Natural killer cell (primary cell): ENCODE results near the gene ALDH5A1. TPM values are rescaled to one million over a fixed set of nuclear protein-coding genes. Genes with fewer than 3 reads are reported as not detected.

Experiments used
- ATAC-seq, 3 donors: fragments of 150-1000 bp in 2 of 3; fragments of 200-7000 bp in 1 of 3; cut with Tn5 transposase; 1 replicate in 1 of 3; 2 replicates in 2 of 3; pipeline ENCODE4 v1.10.0; 2021; ENCODE audit warnings: mild to moderate bottlenecking in 2 of 3, moderate library complexity in 2 of 3
- DNase-seq, 2 donors: peaks; one replicate each; pipeline versions ENCODE4 v3.0.0 to v3.0.0-alpha.2; 2013 to 2021; ENCODE audit warnings: mixed read lengths in 1 of 2
- H3K27ac ChIP-seq: one replicate; pipeline ENCODE4 v1.5.1; 2013; ENCODE audit warnings: mild to moderate bottlenecking, low read length
- H3K27me3 ChIP-seq: one replicate; pipeline ENCODE4 v1.6.1; 2013; ENCODE audit warnings: low read length; ENCODE audit not compliant: control insufficient read depth, insufficient read depth
- H3K36me3 ChIP-seq: one replicate; pipeline ENCODE4 v1.6.1; 2013; ENCODE audit warnings: low read length; ENCODE audit not compliant: control insufficient read depth, insufficient read depth
- H3K4me1 ChIP-seq: one replicate; pipeline ENCODE4 v1.6.1; 2013; ENCODE audit warnings: low read length; ENCODE audit not compliant: control insufficient read depth, insufficient read depth
- H3K4me3 ChIP-seq: one replicate; pipeline ENCODE4 v1.5.1; 2013; ENCODE audit warnings: low read length
- H3K9me3 ChIP-seq: one replicate; pipeline ENCODE4 v1.6.1; 2013; ENCODE audit warnings: low read length; ENCODE audit not compliant: control insufficient read depth, insufficient read depth
- H3K27ac Mint-ChIP-seq, 2 donors: one replicate each; pipeline ENCODE4 v1.8.0; 2022; ENCODE audit warnings: mild to moderate bottlenecking in 2 of 2, mixed read lengths in 2 of 2, moderate library complexity in 1 of 2
- H3K27me3 Mint-ChIP-seq, 2 donors: one replicate each; pipeline ENCODE4 v1.8.0; 2022; ENCODE audit warnings: low read depth in 2 of 2, mixed read lengths in 2 of 2
- H3K36me3 Mint-ChIP-seq: one replicate; pipeline ENCODE4 v1.8.0; 2022; ENCODE audit warnings: mixed read lengths
- H3K4me1 Mint-ChIP-seq, 2 donors: one replicate each; pipeline ENCODE4 v1.8.0; 2022; ENCODE audit warnings: mixed read lengths in 2 of 2
- H3K4me3 Mint-ChIP-seq: one replicate; pipeline ENCODE4 v1.8.0; 2022; ENCODE audit warnings: mild to moderate bottlenecking, moderate library complexity, mixed read lengths
- H3K9me3 Mint-ChIP-seq, 2 donors: one replicate each; pipeline ENCODE4 v1.8.0; 2022; ENCODE audit warnings: mixed read lengths in 2 of 2
- CTCF ChIP-seq: fragments of 200-600 bp; IDR thresholded peaks from one replicate; pipeline ENCODE4 v1.8.0; 2022; ENCODE audit warnings: antibody characterized with exemption
- WGBS: methylation state at CpG from one replicate; pipeline ENCODE4 v1.1.7; 2013; ENCODE audit warnings: missing lambda C conversion rate; ENCODE audit not compliant: insufficient coverage; 5-methylcytosine and 5-hydroxymethylcytosine counted together
- intact Hi-C: fragments of 100-400 bp; cut with micrococcal nuclease; formaldehyde crosslinking; loops from one replicate; pipeline ENCODE4 v1.14.2; 2022
- total RNA-seq, 4 donors: library from RNA; stranded (reverse); fragments of 120-200 nt in 1 of 4; gene quantifications; one replicate each; pipeline versions ENCODE4 v1.2.3 to v1.2.4, GENCODE V29; 2013 to 2022

Gene ALDH5A1
- total RNA-seq, 3 donors from 2014 or later (not counting 1 experiment from before 2014, with no cell fraction given), result 4.8 to 7.5 (median 6.8) TPM

GRCh38 chr6:24581084-24581669 is 86.4 kb downstream of the ALDH5A1 start:
- Mint-ChIP-seq H3K4me3 (no peak overlapping the region), H3K36me3 (no peaks in the 10 kb centered on the region), H3K9me3 (no peaks in the 10 kb centered on the region), H3K27ac (no peak overlapping the region), H3K4me1 (peaks cover 9% of the 10 kb centered on the region in 2 donors), H3K27me3 (peaks cover 4 to 17% of the 10 kb centered on the region in 2 donors)
- H3K9me3 ChIP-seq, result no peaks in the 10 kb centered on the region
- WGBS, result 64% methylated on average over 7 of the region's 7 CpGs
- ATAC-seq, result peak; percentile 76 to 89 (median 88)
- no peak overlapping the region for H3K4me3 ChIP-seq
- H3K27me3 ChIP-seq, result no peaks in the 10 kb centered on the region
- DNase-seq, result peak; percentile 62 to 87
- no peaks in the 10 kb centered on the region for H3K4me1 ChIP-seq
- TF ChIP-seq CTCF, result peak; percentile 63
- H3K27ac ChIP-seq, result no peak overlapping the region
- no peaks in the 10 kb centered on the region for H3K36me3 ChIP-seq
- intact Hi-C loops, result loop anchor here (1.0 to 5.0 kb wide), 3 partner anchors 114 to 436 kb away; no protein-coding TSS in a partner anchor

GRCh38 chr6:24583463-24584381 is 89.0 kb downstream of the ALDH5A1 start:
- Mint-ChIP-seq H3K9me3 (no peaks in the 10 kb centered on the region), H3K4me3 (no peak overlapping the region), H3K27ac (no peak overlapping the region), H3K36me3 (no peaks in the 10 kb centered on the region), H3K27me3 (peaks cover 9 to 27% of the 10 kb centered on the region in 2 donors), H3K4me1 (peaks cover 9% of the 10 kb centered on the region in 2 donors)
- peak; percentile 57 to 86 for DNase-seq
- Histone ChIP-seq H3K4me3 (no peak overlapping the region), H3K4me1 (no peaks in the 10 kb centered on the region), H3K27ac (no peak overlapping the region), H3K36me3 (no peaks in the 10 kb centered on the region), H3K9me3 (no peaks in the 10 kb centered on the region), H3K27me3 (no peaks in the 10 kb centered on the region)
- peak; percentile 74 to 82 (median 76) for ATAC-seq
- intact Hi-C loops, result loop anchor here (1.0 to 5.0 kb wide), 2 partner anchors 434 to 487 kb away; no protein-coding TSS in a partner anchor
- WGBS, result 27% methylated on average over 6 of the region's 15 CpGs
- TF ChIP-seq CTCF, result peak; percentile 95

GRCh38 chr6:24584382-24584720 is 89.6 kb downstream of the ALDH5A1 start:
- Mint-ChIP-seq H3K9me3 (no peaks in the 10 kb centered on the region), H3K27me3 (peaks cover 9 to 27% of the 10 kb centered on the region in 2 donors), H3K36me3 (no peaks in the 10 kb centered on the region), H3K4me3 (no peak overlapping the region), H3K27ac (no peak overlapping the region), H3K4me1 (peaks cover 9% of the 10 kb centered on the region in 2 donors)
- 94% methylated on average over 2 of the region's 2 CpGs for WGBS
- intact Hi-C loops, result loop anchor here (5.0 kb wide), 1 partner anchor 433 kb away; no protein-coding TSS in a partner anchor
- TF ChIP-seq CTCF, result no peak
- H3K4me1 ChIP-seq, result no peaks in the 10 kb centered on the region
- H3K4me3 ChIP-seq, result no peak overlapping the region
- no peak for ATAC-seq
- no peak overlapping the region for H3K27ac ChIP-seq
- no peaks in the 10 kb centered on the region for H3K36me3 ChIP-seq
- no peak for DNase-seq
- no peaks in the 10 kb centered on the region for H3K9me3 ChIP-seq
- H3K27me3 ChIP-seq, result no peaks in the 10 kb centered on the region

Other genes with a start within 250 kb of the ALDH5A1 start
- gene DCDC2, start 136.9 kb upstream of the ALDH5A1 start, total RNA-seq, result not detected
- gene MRS2, start 92.0 kb upstream of the ALDH5A1 start, total RNA-seq, result 10 to 100 TPM in 2 of 3 donors, 1 to 10 TPM in 1; 9.0 to 12.8 (median 10.8) TPM
- 1 to 10 TPM in 1 of 3 donors, under 1 TPM in 2; 0.86 to 1.3 (median 0.88) TPM for gene GPLD1, start 5.4 kb upstream of the ALDH5A1 start, total RNA-seq
- gene KIAA0319, start 151.2 kb downstream of the ALDH5A1 start, total RNA-seq, result under 1 TPM in 1 of 3 donors, not detected in 2; 0.08 TPM
- 10 to 100 TPM; 43.2 to 51.9 (median 49.5) TPM for gene TDP2, start 171.9 kb downstream of the ALDH5A1 start, total RNA-seq
- 1 to 10 TPM; 3.2 to 4.3 (median 4.2) TPM for gene ACOT13, start 172.1 kb downstream of the ALDH5A1 start, total RNA-seq
- gene C6orf62, start 224.2 kb downstream of the ALDH5A1 start, total RNA-seq, result 100 to 1,000 TPM; 129 to 163 (median 130) TPM